ENCODE measurements around the gene NAE1.

- no peak for TF ChIP-seq CTCF (IDR thresholded peaks at IDR 0.05)
- TF ChIP-seq POLR2A (IDR thresholded peaks at IDR 0.05) = no peak
Observed at GRCh38 chr16:66858740-66859396, 28.1 kb upstream of the NAE1 start.
